HepG2 (cell line): ENCODE data around the gene ODC1. TPM values are rescaled to one million over a fixed set of nuclear protein-coding genes. Genes with fewer than 3 reads are reported as not detected.
A peak's percentile ranks its signal among the peaks of the same experiment; 100 is the strongest.

Experiments
- ATAC-seq: fragments of 200-7000 bp; cut with Tn5 transposase; 3 replicates; pipeline ENCODE4 v1.9.1; 2020; ENCODE audit warnings: mild to moderate bottlenecking, moderate library complexity
- BruUV-seq: library from RNA; stranded (reverse); fragments of 400-500 nt; replicated peaks from 2 replicates; lab custom pipeline; 2021; lab: Mats Ljungman, UMichigan
- CTCF ChIA-PET: fragments of 300-600 bp; formaldehyde crosslinking; extraction: SDS; loops from one replicate; lab custom pipeline; 2021; ENCODE audit warnings: low total read pairs, inconsistent platforms, low intra/inter-chr PET ratio; lab: Yijun Ruan, JAX
- POLR2A ChIA-PET: fragments of 350-600 bp; sonication (Branson Sonifier 250); formaldehyde crosslinking; loops from one replicate; lab custom pipeline; 2020; ENCODE audit warnings: antibody characterized with exemption, inconsistent platforms; lab: Yijun Ruan, JAX
- DNase-seq: peaks from one replicate; pipeline ENCODE4 v3.0.0-alpha.2; 2015; ENCODE audit warnings: low spot score
- FAIRE-seq: peaks from 3 replicates; lab custom pipeline; 2011; peaks lifted over from hg19 to GRCh38; lab: Jason Lieb, UNC
- H2AFZ ChIP-seq: one replicate; pipeline ENCODE4 v1.6.1; 2011; ENCODE audit warnings: low read length, inconsistent platforms
- H3K27ac ChIP-seq: fragments of 300-600 bp; 3 replicates; pipeline ENCODE4 v1.8.0; 2011; ENCODE audit warnings: mixed run types, mild to moderate bottlenecking, mixed read lengths, low read length, inconsistent platforms; ENCODE audit not compliant: insufficient read depth; ENCODE audit errors: extremely low read length
- H3K27me3 ChIP-seq, 2 experiments: fragments of 200-600 bp in 1 of 2; 2 replicates in 1 of 2; 3 replicates in 1 of 2; pipeline versions ENCODE4 v1.6.0 to v1.8.0; 2011; ENCODE audit warnings: low read length in 2 of 2, mild to moderate bottlenecking in 2 of 2, moderate library complexity in 2 of 2, inconsistent platforms in 1 of 2; ENCODE audit not compliant: insufficient read depth in 2 of 2, control insufficient read depth in 1 of 2
- H3K36me3 ChIP-seq, 2 experiments: fragments of 200-600 bp in 1 of 2; replicated peaks in 1 of 2; 2 replicates in 1 of 2; 3 replicates in 1 of 2; pipeline versions ENCODE4 v1.5.1 to v1.8.0; 2011; ENCODE audit warnings: low read length in 2 of 2, inconsistent platforms in 1 of 2; ENCODE audit not compliant: insufficient read depth in 2 of 2, control insufficient read depth in 1 of 2
- H3K4me1 ChIP-seq: 2 replicates; pipeline ENCODE4 v1.5.1; 2012; ENCODE audit warnings: low read length, inconsistent platforms; ENCODE audit not compliant: insufficient read depth
- H3K4me2 ChIP-seq: 2 replicates; pipeline ENCODE4 v1.6.0; 2011; ENCODE audit warnings: low read depth, low read length, inconsistent platforms
- H3K4me3 ChIP-seq, 3 experiments: fragments of 200-600 bp in 1 of 3; sonication (generic), shearing (Covaris generic) in 1 of 3; replicated peaks in 1 of 3; 2 replicates each; pipeline ENCODE4 v1.5.1; 2011 to 2016; ENCODE audit warnings: low read length in 3 of 3, inconsistent platforms in 2 of 3, low read depth in 2 of 3, mild to moderate bottlenecking in 2 of 3, control low read depth in 1 of 3, mixed read lengths in 1 of 3; ENCODE audit not compliant: insufficient read depth in 1 of 3
- H3K79me2 ChIP-seq: one replicate; pipeline ENCODE4 v1.6.1; 2011; ENCODE audit warnings: low read length, inconsistent platforms; ENCODE audit not compliant: insufficient read depth
- H3K9ac ChIP-seq: 2 replicates; pipeline ENCODE4 v1.6.0; 2011; ENCODE audit warnings: mild to moderate bottlenecking, low read depth, low read length, inconsistent platforms; ENCODE audit not compliant: insufficient read depth
- H3K9me3 ChIP-seq: 2 replicates; pipeline ENCODE4 v1.5.1; 2012; ENCODE audit warnings: mild to moderate bottlenecking, low read length
- H4K20me1 ChIP-seq: 2 replicates; pipeline ENCODE4 v1.6.0; 2011; ENCODE audit warnings: inconsistent platforms, mild to moderate bottlenecking, low read length, moderate library complexity; ENCODE audit not compliant: insufficient read depth
- CENPT ChIP-seq: sonication (generic); formaldehyde crosslinking; IDR thresholded peaks from 2 replicates; pipeline ENCODE4 v1.8.0; 2022; ENCODE audit warnings: low read depth, mild to moderate bottlenecking, moderate library complexity, missing genetic modification reagents
- GFI1 ChIP-seq: sonication (generic); formaldehyde crosslinking; IDR thresholded peaks from 2 replicates; pipeline ENCODE4 v1.5.0; 2020; ENCODE audit warnings: missing genetic modification reagents, mild to moderate bottlenecking, borderline replicate concordance
- NFKB2 ChIP-seq: sonication (generic); formaldehyde crosslinking; IDR thresholded peaks from 2 replicates; pipeline ENCODE4 v1.4.0; 2020; ENCODE audit warnings: missing genetic modification reagents, borderline replicate concordance
- PPARG ChIP-seq: conservative IDR thresholded peaks from 2 replicates; pipeline ENCODE4 v1.6.1; 2016; ENCODE audit warnings: missing biosample characterization, missing genetic modification reagents
- SAP130 ChIP-seq: IDR thresholded peaks from 2 replicates; pipeline ENCODE4 v1.6.1; 2016; ENCODE audit warnings: low read depth
- SSRP1 ChIP-seq: IDR thresholded peaks from 2 replicates; pipeline ENCODE4 v1.6.1; 2016; ENCODE audit warnings: control low read depth
- ZNF24 ChIP-seq: fragments of 450-650 bp; IDR thresholded peaks from 2 replicates; pipeline ENCODE4 v1.6.1; 2017; ENCODE audit warnings: antibody characterized with exemption, mild to moderate bottlenecking
- ZNF329 ChIP-seq: sonication (generic); formaldehyde crosslinking; IDR thresholded peaks from 2 replicates; pipeline ENCODE4 v1.9.0; 2021; ENCODE audit warnings: low read depth, mild to moderate bottlenecking, missing genetic modification reagents
- ZNF552 ChIP-seq: sonication (generic); formaldehyde crosslinking; IDR thresholded peaks from 2 replicates; pipeline ENCODE4 v1.9.0; 2022; ENCODE audit warnings: missing genetic modification reagents, mild to moderate bottlenecking, borderline replicate concordance
- WGBS: methylation state at CpG from one replicate; pipeline ENCODE4 v1.1.6; 2017; ENCODE audit warnings: low lambda C conversion rate; 5-methylcytosine and 5-hydroxymethylcytosine counted together
- in situ Hi-C: cut with HindIII; loops from 2 replicates; pipeline ENCODE4 v1.10.0; 2017; ENCODE audit warnings: low pct_unique_long_range_greater_than_20kb; ENCODE audit not compliant: extremely low pct_ligation_motif_present
- intact Hi-C: fragments of 100-400 bp; cut with micrococcal nuclease; formaldehyde crosslinking; loops from one replicate; pipeline ENCODE4 v1.10.0; 2022; ENCODE audit not compliant: unreplicated experiment
- polyA plus RNA-seq, 8 experiments: library from polyadenylated mRNA; depleted of rRNA in 3 of 8; stranded (reverse) in 7 of 8; unstranded in 1 of 8; fragments of >200 nt; fragmentation: Illumina TruSeq in 4 of 8; extraction: Trizol in 4 of 8; gene quantifications; 2 replicates each; pipeline versions ENCODE4 v1.2.1 to v1.2.3, GENCODE V29; 2011 to 2016; ENCODE audit warnings: low read depth in 4 of 8, missing spikeins in 1 of 8, mixed read lengths in 1 of 8; ENCODE audit not compliant: insufficient read depth in 1 of 8
- total RNA-seq, 5 experiments: library from RNA; depleted of rRNA; stranded (reverse); fragments of >200 nt; fragmentation: Illumina TruSeq; extraction: Trizol; gene quantifications; 2 replicates each; pipeline ENCODE4 v1.2.3, GENCODE V29; 2016; ENCODE audit warnings: low read depth in 1 of 5
- TF ChIP-seq, protein P1 (sequence below): sonication (generic); formaldehyde crosslinking; conservative IDR thresholded peaks from 2 replicates; pipeline ENCODE4 v1.4.0; 2020; ENCODE audit warnings: mild to moderate bottlenecking, missing genetic modification reagents, moderate library complexity
- TF ChIP-seq, protein P2 (sequence below): sonication (generic); formaldehyde crosslinking; IDR thresholded peaks from 2 replicates; pipeline ENCODE4 v1.5.0; 2020; ENCODE audit warnings: missing genetic modification reagents, mild to moderate bottlenecking, borderline replicate concordance
- TF ChIP-seq, protein P3 (sequence below): sonication (generic); formaldehyde crosslinking; IDR thresholded peaks from 2 replicates; pipeline ENCODE4 v1.4.0; 2020; ENCODE audit warnings: missing genetic modification reagents, borderline replicate concordance

ODC1 gene
- total and polyA plus RNA-seq, 2 of the 13 experiments (the other 11 are each of a cell fraction or from before 2014, with no cell fraction given), result 142 to 371 TPM

DNA sequence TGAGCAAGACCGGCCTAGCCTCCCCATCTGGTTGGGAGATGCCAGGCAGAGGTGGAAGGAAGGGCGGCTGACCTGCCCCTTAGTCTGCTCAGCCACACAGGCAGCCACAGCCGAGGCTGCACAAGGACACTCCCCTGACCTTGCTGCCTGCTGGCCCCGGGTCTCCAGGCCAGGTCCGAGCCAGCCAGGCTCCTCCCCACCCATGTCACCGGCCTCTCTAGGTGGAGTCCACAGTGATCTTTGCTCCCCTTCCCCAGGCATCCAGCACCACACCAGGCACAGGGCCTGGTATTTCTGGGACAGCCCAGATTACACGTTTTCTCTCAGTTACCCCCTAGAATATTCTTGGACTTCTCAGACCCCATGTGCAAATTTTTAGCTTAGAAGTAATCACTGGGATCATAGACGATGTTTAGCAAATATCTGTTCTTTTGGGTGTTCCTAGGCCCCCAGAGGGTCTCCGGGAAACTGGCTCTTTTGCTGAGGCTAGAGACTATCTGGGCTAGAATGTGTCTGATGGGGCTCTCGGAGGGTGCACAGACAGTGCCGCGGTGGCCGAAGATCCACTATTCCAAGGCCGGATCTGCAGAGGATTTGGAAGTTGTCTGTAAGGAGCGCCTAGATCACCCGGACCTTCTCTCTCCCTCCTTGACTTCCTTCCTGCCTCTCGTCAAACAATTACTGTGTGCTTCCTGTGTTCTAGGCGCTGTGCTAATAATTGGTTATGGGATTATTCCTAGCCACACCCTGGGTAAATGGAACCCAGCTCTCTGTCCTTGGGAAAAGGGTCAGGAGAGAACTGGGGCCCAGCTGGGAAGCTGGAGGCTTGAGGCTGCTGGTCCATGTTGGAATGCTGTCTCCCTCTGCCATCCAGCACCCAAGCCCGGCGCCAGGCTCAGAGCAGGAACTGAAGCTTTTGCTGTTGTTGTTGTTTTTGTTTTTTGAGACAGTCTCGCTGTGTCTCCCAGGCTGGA, 46.9 kb downstream of the ODC1 start:
- BruUV-seq, result TSS peak; percentile 62
- TF ChIP-seq SSRP1 (CRISPR knock-in tag), result no peak; the same call in 1 of the 2 replicates
- TF ChIP-seq, protein P1, sequence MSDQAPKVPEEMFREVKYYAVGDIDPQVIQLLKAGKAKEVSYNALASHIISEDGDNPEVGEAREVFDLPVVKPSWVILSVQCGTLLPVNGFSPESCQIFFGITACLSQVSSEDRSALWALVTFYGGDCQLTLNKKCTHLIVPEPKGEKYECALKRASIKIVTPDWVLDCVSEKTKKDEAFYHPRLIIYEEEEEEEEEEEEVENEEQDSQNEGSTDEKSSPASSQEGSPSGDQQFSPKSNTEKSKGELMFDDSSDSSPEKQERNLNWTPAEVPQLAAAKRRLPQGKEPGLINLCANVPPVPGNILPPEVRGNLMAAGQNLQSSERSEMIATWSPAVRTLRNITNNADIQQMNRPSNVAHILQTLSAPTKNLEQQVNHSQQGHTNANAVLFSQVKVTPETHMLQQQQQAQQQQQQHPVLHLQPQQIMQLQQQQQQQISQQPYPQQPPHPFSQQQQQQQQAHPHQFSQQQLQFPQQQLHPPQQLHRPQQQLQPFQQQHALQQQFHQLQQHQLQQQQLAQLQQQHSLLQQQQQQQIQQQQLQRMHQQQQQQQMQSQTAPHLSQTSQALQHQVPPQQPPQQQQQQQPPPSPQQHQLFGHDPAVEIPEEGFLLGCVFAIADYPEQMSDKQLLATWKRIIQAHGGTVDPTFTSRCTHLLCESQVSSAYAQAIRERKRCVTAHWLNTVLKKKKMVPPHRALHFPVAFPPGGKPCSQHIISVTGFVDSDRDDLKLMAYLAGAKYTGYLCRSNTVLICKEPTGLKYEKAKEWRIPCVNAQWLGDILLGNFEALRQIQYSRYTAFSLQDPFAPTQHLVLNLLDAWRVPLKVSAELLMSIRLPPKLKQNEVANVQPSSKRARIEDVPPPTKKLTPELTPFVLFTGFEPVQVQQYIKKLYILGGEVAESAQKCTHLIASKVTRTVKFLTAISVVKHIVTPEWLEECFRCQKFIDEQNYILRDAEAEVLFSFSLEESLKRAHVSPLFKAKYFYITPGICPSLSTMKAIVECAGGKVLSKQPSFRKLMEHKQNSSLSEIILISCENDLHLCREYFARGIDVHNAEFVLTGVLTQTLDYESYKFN (CRISPR knock-in tag), result peak; percentile 79
- no peak for TF ChIP-seq CENPT (CRISPR knock-in tag)
- TF ChIP-seq ZNF552 (CRISPR knock-in tag), result no peak
- 0 out of 2 replicates have a peak, but pooled peaks have one; percentile 58 for TF ChIP-seq ZNF329 (CRISPR knock-in tag)
- peak; percentile 77; the same call in 1 of the 2 replicates for TF ChIP-seq NFKB2 (CRISPR knock-in tag)
- TF ChIP-seq, protein P2, sequence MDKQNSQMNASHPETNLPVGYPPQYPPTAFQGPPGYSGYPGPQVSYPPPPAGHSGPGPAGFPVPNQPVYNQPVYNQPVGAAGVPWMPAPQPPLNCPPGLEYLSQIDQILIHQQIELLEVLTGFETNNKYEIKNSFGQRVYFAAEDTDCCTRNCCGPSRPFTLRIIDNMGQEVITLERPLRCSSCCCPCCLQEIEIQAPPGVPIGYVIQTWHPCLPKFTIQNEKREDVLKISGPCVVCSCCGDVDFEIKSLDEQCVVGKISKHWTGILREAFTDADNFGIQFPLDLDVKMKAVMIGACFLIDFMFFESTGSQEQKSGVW (CRISPR knock-in tag), result no peak
- peak; percentile 76; the same call in 1 of the 2 replicates for TF ChIP-seq SAP130
- peak; percentile 46; the same call in 1 of the 2 replicates for TF ChIP-seq GFI1 (CRISPR knock-in tag)
- peak; percentile 73 for TF ChIP-seq PPARG (CRISPR knock-in tag)
- TF ChIP-seq, protein P3, sequence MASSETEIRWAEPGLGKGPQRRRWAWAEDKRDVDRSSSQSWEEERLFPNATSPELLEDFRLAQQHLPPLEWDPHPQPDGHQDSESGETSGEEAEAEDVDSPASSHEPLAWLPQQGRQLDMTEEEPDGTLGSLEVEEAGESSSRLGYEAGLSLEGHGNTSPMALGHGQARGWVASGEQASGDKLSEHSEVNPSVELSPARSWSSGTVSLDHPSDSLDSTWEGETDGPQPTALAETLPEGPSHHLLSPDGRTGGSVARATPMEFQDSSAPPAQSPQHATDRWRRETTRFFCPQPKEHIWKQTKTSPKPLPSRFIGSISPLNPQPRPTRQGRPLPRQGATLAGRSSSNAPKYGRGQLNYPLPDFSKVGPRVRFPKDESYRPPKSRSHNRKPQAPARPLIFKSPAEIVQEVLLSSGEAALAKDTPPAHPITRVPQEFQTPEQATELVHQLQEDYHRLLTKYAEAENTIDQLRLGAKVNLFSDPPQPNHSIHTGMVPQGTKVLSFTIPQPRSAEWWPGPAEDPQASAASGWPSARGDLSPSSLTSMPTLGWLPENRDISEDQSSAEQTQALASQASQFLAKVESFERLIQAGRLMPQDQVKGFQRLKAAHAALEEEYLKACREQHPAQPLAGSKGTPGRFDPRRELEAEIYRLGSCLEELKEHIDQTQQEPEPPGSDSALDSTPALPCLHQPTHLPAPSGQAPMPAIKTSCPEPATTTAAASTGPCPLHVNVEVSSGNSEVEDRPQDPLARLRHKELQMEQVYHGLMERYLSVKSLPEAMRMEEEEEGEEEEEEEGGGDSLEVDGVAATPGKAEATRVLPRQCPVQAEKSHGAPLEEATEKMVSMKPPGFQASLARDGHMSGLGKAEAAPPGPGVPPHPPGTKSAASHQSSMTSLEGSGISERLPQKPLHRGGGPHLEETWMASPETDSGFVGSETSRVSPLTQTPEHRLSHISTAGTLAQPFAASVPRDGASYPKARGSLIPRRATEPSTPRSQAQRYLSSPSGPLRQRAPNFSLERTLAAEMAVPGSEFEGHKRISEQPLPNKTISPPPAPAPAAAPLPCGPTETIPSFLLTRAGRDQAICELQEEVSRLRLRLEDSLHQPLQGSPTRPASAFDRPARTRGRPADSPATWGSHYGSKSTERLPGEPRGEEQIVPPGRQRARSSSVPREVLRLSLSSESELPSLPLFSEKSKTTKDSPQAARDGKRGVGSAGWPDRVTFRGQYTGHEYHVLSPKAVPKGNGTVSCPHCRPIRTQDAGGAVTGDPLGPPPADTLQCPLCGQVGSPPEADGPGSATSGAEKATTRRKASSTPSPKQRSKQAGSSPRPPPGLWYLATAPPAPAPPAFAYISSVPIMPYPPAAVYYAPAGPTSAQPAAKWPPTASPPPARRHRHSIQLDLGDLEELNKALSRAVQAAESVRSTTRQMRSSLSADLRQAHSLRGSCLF (CRISPR knock-in tag), result no peak
- no peak for TF ChIP-seq ZNF24

More for the DNA sequence above, 46.9 kb downstream of the ODC1 start:
- intact Hi-C loops, result loop anchor here (2.0 to 10.0 kb wide), 3 partner anchors 32 to 276 kb away; partner anchors contain the start of gene RRM2
- Histone ChIP-seq H4K20me1 (peaks cover under 1% of the 10 kb centered on the region; the same call in 1 of the 2 replicates), H3K4me3 (peak overlapping the region; percentile 13 to 47 (median 22); a peak in 5 of 6 replicates), H2AFZ (no peak overlapping the region), H3K27ac (peak overlapping the region; percentile 83), H3K79me2 (no peaks in the 10 kb centered on the region), H3K4me2 (peak overlapping the region; percentile 75), H3K9ac (peak overlapping the region; percentile 53), H3K9me3 (no peaks in the 10 kb centered on the region), H3K4me1 (peaks cover 34% of the 10 kb centered on the region), H3K36me3 (peaks cover 4 to 6% of the 10 kb centered on the region in 2 experiments; a peak in 3 of 5 replicates), H3K27me3 (no peaks in the 10 kb centered on the region)
- WGBS, result 24% methylated on average over 17 of the region's 21 CpGs
- peak; percentile 87 for DNase-seq
- ATAC-seq, result peak; percentile 95
- ChIA-PET CTCF (no interaction called here), POLR2A (interaction anchor here (0.9 to 2.8 kb wide), 7 partner anchors 9 to 123 kb away, joined by 3 to 18 read pairs (median 8); partner anchors contain the start of gene HPCAL1)
- in situ Hi-C loops, result loop anchor here (5.0 kb wide), 1 partner anchor 34 kb away; no protein-coding TSS in a partner anchor
- peak; percentile 99 for FAIRE-seq
